Esophagus squamous epithelium (tissue), 4 donors: ENCODE results near the gene IGDCC3.

Experiments
- CTCF ChIP-seq, 6 experiments: fragments of 450-650 bp in 4 of 6; fragments of 200-600 bp in 2 of 6; sonication (generic) in 2 of 6; IDR thresholded peaks; one replicate each; pipeline ENCODE4 v1.5.1; 2016 to 2019; ENCODE audit warnings: antibody characterized with exemption in 6 of 6, mild to moderate bottlenecking in 4 of 6, moderate library complexity in 4 of 6
- POLR2A ChIP-seq, 4 donors: fragments of 450-650 bp; IDR thresholded peaks; one replicate each; pipeline ENCODE4 v1.6.1; 2017; ENCODE audit warnings: antibody characterized with exemption in 4 of 4, mild to moderate bottlenecking in 4 of 4, moderate library complexity in 3 of 4

- TF ChIP-seq POLR2A (IDR thresholded peaks at IDR 0.05) = no peak
- no peak for TF ChIP-seq CTCF (IDR thresholded peaks at IDR 0.05)
These were observed 35.3 kb downstream of the IGDCC3 start for GRCh38 chr15:65342493-65342892.
